T follicular helper cell (primary cell): ENCODE measurements around the gene PPCDC.
"Not testable (repeated sequence)": the region's sequence is repeated elsewhere in the genome, so short reads cannot be mapped to it uniquely, and the experiment has no call there.

Experiments used
- DNase-seq: peaks from one replicate; pipeline ENCODE4 v3.0.0-alpha.2; 2020; ENCODE audit warnings: low read depth

PPCDC gene

GRCh38 chr15:75068748-75069147, 45.4 kb downstream of the PPCDC start:
- DNase-seq, result no peak

DNA sequence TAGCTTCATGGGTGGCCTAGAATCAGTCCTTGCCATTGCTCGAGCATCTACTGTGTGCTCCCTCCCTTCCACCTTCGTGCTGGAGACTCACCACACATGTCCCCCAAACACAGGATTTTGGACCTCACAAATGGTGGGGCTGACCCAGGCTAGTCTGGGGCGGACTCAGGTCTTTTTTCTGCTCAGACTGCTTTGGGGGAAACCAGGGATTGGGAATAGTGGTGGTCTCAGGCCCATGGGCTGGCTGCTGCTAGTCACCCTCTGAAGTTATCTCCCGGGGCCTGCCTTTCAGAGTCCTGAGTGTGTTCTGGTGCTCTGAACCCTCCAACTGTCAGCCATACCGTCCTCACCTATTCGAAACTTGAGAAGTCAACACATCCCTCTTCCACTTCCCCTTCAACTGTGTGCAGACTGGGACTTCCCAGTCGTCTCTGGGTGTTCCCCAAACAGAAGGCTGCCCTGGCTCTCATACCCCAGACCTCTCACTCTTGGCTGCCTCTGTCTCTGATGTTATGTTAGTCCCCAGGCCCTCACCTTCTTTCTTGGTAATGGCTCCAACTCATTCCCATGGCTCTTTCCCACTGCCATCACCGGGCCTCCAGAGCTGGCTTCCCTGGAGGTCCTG, 46.0 kb downstream of the PPCDC start:
- no peak for DNase-seq

GRCh38 chr15:75070674-75071073, 47.3 kb downstream of the PPCDC start:
- DNase-seq, result no peak

DNA sequence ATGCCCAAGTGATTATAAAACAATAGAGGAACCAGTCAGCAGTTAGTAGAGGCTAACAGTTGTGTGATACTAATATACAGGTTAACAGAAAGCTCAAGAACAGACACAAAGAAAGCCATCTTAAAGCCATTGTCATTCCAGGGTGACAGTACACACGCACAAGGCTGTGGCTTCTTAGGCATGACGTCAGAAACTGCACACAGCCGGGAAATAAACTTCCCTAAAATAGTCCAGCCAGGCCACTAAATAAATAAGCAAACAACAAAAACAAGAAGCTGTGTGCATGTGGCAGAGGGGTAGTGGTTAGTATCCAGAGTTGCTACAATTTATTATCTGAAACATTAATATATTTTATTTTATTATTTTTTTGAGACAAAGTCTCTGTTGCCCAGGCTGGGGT, 49.8 kb downstream of the PPCDC start:
- no peak for DNase-seq

GRCh38 chr15:75076277-75076676, 52.9 kb downstream of the PPCDC start:
- no peak for DNase-seq

DNA sequence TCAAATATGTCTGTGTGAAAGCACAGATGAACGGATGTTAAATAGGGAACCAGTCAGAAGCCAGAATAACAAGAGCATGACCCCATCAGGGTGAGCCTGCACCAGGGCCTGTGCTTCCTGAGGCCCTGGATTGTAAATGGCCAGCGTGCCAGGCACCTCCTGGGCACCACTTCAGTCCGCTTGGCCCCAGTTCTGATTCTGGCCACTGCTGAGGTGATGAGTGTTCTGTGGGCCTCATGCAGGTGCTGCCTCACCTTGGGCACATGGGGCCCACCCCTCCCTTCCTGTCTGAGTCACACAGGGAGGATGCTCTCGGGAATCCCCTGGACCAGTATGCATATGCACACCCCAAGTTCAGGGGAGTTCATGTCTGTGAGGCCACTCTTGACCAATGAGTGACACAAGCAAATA, 54.2 kb downstream of the PPCDC start:
- not testable (repeated sequence) for DNase-seq

DNA sequence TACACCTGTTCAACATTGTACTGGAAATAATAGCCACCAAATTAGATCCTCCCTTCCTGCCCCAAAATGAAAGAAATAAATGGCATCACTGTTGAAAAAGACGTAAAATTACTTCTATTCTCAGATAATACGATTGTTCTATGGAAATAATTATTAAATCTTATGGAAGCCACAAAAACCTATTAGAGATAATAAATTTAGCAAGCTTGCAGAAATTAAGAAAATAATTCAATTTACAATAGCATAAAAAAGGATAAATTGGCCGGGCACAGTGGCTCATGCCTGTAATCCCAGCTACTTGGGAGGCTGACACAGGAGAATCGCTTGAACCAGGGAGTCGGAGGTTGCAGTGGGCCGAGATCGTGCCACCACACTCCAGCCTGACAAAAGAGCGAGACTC, 57.8 kb downstream of the PPCDC start:
- no peak for DNase-seq

DNA sequence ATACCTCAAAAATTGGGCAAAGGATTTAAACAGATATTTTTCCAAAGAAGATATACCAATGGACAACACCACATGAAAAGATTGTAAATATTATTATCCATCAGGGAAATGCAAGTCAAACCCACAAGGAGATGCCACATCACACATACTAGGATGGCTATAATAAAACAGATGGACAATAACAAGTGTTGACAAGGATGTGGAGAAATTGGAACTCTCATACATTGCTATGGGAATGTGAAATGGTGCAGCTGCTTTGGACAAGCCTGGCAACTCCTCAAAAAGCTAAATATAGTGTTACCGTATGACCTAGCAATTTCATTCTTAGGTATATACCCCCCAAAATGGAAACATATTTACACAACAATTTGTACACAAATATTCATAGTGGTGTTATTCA, 59.3 kb downstream of the PPCDC start:
- no peak for DNase-seq

DNA sequence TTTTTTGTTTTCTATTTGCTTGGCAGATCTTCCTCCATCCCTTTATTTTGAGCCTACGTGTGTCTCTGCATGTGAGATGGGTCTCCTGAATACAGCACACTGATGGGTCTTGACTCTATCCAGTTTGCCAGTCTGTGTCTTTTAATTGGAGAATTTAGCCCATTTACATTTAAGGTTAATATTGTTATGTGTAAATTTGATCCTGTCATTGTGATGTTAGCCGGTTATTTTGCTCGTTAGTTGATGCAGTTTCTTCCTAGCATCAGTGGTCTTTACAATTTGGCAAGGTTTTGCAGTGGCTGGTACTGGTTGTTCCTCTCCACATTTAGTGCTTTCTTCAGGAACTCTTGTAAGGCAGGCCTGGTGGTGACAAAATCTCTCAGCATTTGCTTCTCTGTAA, 62.3 kb downstream of the PPCDC start:
- DNase-seq, result not testable (repeated sequence)

DNA sequence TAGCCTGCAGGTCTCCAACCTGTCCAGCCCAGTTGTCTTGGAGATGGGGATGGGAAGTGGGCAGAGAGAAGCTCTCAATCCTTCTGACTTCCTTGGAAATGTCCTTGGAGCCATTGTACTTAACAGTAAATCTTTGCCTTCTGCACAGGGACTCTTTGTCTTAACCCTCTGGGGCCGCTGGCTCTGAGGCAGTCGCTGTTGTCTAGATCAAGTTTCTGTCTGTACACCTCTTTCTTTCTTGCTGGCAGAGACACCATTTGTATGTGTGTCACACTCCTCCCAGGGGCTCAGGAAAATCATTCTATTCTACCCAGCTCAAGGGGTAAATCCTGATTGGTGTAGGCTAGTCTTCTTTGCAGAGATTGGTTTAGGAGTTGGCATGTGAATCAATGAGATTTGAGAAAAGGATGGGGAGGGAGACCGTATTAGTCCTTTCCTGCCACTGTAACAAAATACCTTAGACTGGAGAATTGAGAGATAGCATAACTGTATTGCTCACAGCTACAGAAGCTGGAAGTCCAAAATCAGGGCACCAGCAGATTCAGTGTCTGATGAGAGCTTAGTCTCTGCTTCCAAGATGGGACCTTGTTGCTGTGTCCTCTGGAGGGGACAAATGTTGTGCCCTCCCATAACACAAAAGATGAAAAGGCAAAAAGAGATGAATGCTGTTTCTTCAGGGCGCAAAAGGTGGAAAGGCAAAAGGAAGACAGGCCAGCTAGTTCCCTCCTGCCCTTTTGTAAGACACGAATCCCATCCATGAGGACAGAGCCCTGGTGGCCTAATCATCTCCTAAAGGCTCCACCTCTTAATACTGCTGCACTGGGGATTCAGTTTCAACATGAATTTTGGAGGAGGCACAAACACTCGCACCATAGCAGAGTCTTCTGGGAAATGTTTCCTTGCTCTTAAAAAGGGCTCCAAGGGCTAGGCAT, 66.3 kb downstream of the PPCDC start:
- DNase-seq, result no peak

DNA sequence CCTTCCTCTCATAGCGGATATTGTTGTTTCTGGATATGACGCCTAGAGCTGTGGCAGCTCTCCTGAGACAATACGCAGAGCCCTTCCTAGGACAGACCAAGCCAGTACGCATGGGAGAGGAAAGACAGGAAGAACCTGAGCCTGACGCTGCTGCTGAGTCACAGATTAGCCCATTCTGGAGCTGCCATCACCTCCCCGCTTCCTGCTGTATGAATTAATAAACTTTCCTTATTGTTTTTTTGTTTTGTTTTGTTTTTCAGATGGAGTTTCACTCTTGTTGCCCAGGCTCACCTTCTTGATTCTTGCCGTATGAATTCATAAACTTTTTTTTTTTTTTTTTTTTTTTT, 67.0 kb downstream of the PPCDC start:
- no peak for DNase-seq

DNA sequence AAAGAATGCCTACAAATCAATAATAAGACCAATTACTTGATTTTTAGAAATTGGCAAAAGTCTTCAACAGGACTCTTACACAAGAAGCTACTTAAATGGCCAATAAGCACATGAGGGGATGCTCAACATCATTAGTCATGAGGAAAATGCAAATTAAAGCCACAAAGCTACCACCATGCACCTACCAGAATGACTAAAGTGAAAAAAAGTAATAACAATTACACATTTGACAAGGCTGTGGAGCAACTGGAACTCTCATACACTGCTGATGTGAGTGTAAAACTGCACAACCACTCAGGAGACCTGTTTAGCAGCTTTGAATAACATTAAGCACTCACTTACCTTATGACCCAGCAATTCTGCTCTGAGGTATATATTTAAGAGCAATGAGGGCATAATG, 68.4 kb downstream of the PPCDC start:
- no peak for DNase-seq

GRCh38 chr15:75094961-75095478, 71.6 kb downstream of the PPCDC start:
- DNase-seq, result not testable (repeated sequence)

- DNase-seq, result no peak
Observed at GRCh38 chr15:75095594-75095993, 72.2 kb downstream of the PPCDC start.

DNA sequence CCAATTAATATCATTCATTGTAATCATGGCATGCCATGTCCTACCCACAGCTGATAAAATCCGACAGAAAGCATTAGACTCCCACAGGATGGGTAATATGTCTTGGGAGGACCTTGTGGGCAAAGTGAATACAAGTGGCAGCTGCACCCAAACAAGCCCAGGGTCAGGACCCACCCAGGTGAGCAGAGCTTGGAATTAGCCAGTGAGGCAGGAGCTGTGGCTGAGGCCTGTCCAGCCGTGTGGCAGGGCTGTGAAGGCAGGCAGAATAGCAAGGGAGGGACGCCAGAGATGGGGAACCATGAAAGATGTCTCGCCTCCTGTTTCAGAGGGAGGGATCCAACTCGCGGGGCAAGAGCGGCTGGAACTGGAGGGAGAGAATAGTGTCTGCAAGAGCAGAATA, 74.5 kb downstream of the PPCDC start:
- no peak for DNase-seq

DNA sequence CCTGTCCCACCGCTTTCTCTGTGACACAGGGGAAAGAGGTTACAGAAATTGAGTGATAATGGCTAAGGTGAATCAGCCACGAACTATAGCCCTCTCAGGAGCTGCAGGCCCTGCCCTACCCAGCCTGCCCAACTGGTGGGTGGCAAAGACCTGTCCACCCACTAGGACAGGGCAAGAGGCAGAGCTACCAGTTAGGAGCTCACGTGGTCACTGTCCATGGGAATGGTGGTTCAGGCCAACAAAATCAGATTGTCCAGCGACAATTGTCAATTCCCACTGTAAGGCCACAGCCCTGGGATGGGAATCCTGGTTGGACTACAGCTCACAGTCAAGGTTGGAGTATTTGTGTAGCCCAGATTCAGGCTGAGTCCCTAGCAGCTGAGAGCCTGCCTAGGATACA, 75.0 kb downstream of the PPCDC start:
- no peak for DNase-seq
